HepG2 (cell line): ENCODE results near the gene SALL4. TPM values are rescaled to one million over a fixed set of nuclear protein-coding genes. Genes with fewer than 3 reads are reported as not detected.

Source experiments
- CEBPG ChIP-seq: IDR thresholded peaks from 2 replicates; pipeline ENCODE4 v1.6.1; 2016
- DNMT1 ChIP-seq: sonication (generic); formaldehyde crosslinking; IDR thresholded peaks from 2 replicates; pipeline ENCODE4 v1.5.1; 2020; ENCODE audit warnings: mild to moderate bottlenecking, missing genetic modification reagents
- E2F2 ChIP-seq: sonication (generic); formaldehyde crosslinking; IDR thresholded peaks from 2 replicates; pipeline ENCODE4 v1.4.0; 2020; ENCODE audit warnings: missing genetic modification reagents, borderline replicate concordance
- HES4 ChIP-seq: sonication (generic); formaldehyde crosslinking; IDR thresholded peaks from 2 replicates; pipeline ENCODE4 v1.9.0; 2021; ENCODE audit warnings: mild to moderate bottlenecking, missing genetic modification reagents, borderline replicate concordance
- HINFP ChIP-seq: sonication (generic); formaldehyde crosslinking; IDR thresholded peaks from 2 replicates; pipeline ENCODE4 v1.4.0; 2020; ENCODE audit warnings: low read depth, mild to moderate bottlenecking, missing genetic modification reagents
- HMGXB4 ChIP-seq, 2 experiments: sonication (generic) in 1 of 2; formaldehyde crosslinking in 1 of 2; IDR thresholded peaks; 2 replicates each; pipeline versions ENCODE4 v1.4.0 to v1.6.1; 2018 to 2020; ENCODE audit warnings: missing genetic modification reagents in 2 of 2, borderline replicate concordance in 1 of 2, low read depth in 1 of 2, mild to moderate bottlenecking in 1 of 2, missing biosample characterization in 1 of 2
- JUN ChIP-seq: sonication (generic); formaldehyde crosslinking; IDR thresholded peaks from 2 replicates; pipeline ENCODE4 v1.4.0; 2020; ENCODE audit warnings: mild to moderate bottlenecking, missing genetic modification reagents
- KLF15 ChIP-seq: sonication (generic); formaldehyde crosslinking; IDR thresholded peaks from 2 replicates; pipeline ENCODE4 v1.8.1; 2023; ENCODE audit warnings: borderline replicate concordance, mild to moderate bottlenecking, inconsistent platforms, missing genetic modification reagents, mixed read lengths
- MIER3 ChIP-seq: IDR thresholded peaks from 2 replicates; pipeline ENCODE4 v1.6.1; 2016; ENCODE audit warnings: missing compliant biosample characterization, borderline replicate concordance
- NCOA1 ChIP-seq: sonication (generic); formaldehyde crosslinking; IDR thresholded peaks from 2 replicates; pipeline ENCODE4 v1.9.0; 2021; ENCODE audit warnings: missing genetic modification reagents
- SAP130 ChIP-seq: IDR thresholded peaks from 2 replicates; pipeline ENCODE4 v1.6.1; 2016; ENCODE audit warnings: low read depth
- SIX4 ChIP-seq: sonication (generic); formaldehyde crosslinking; IDR thresholded peaks from 2 replicates; pipeline ENCODE4 v1.4.0; 2020; ENCODE audit warnings: missing genetic modification reagents
- SP5 ChIP-seq: IDR thresholded peaks from 2 replicates; pipeline ENCODE4 v1.6.1; 2016; ENCODE audit warnings: low read depth, borderline replicate concordance
- STAT6 ChIP-seq: sonication (generic); formaldehyde crosslinking; IDR thresholded peaks from 2 replicates; pipeline ENCODE4 v1.4.0; 2020; ENCODE audit warnings: missing genetic modification reagents, mild to moderate bottlenecking, borderline replicate concordance
- ZBTB43 ChIP-seq: sonication (generic); formaldehyde crosslinking; conservative IDR thresholded peaks from 2 replicates; pipeline ENCODE4 v1.4.0; 2020; ENCODE audit warnings: missing genetic modification reagents
- ZNF430 ChIP-seq: sonication (generic); formaldehyde crosslinking; IDR thresholded peaks from 2 replicates; pipeline ENCODE4 v1.9.0; 2021; ENCODE audit warnings: mild to moderate bottlenecking, missing genetic modification reagents
- ZNF564 ChIP-seq: sonication (generic); formaldehyde crosslinking; IDR thresholded peaks from 2 replicates; pipeline ENCODE4 v1.8.1; 2023; ENCODE audit warnings: mild to moderate bottlenecking, missing genetic modification reagents
- ZNF572 ChIP-seq: sonication (generic); formaldehyde crosslinking; IDR thresholded peaks from 2 replicates; pipeline ENCODE4 v1.5.1; 2020; ENCODE audit warnings: mild to moderate bottlenecking, missing genetic modification reagents
- ZNF652 ChIP-seq: IDR thresholded peaks from 2 replicates; pipeline ENCODE4 v1.6.1; 2016; ENCODE audit warnings: low read depth, borderline replicate concordance
- ZNF773 ChIP-seq: sonication (generic); formaldehyde crosslinking; IDR thresholded peaks from 2 replicates; pipeline ENCODE4 v1.4.0; 2020; ENCODE audit warnings: missing genetic modification reagents, borderline replicate concordance
- ZNF879 ChIP-seq: sonication (generic); formaldehyde crosslinking; IDR thresholded peaks from 2 replicates; pipeline ENCODE4 v1.8.1; 2023; ENCODE audit warnings: missing genetic modification reagents
- ZNF891 ChIP-seq: sonication (generic); formaldehyde crosslinking; IDR thresholded peaks from 2 replicates; pipeline ENCODE4 v1.5.0; 2020; ENCODE audit warnings: mild to moderate bottlenecking, missing genetic modification reagents
- polyA plus RNA-seq, 8 experiments: library from polyadenylated mRNA; depleted of rRNA in 3 of 8; stranded (reverse) in 7 of 8; unstranded in 1 of 8; fragments of >200 nt; fragmentation: Illumina TruSeq in 4 of 8; extraction: Trizol in 4 of 8; gene quantifications; 2 replicates each; pipeline versions ENCODE4 v1.2.1 to v1.2.3, GENCODE V29; 2011 to 2016; ENCODE audit warnings: low read depth in 4 of 8, missing spikeins in 1 of 8, mixed read lengths in 1 of 8; ENCODE audit not compliant: insufficient read depth in 1 of 8
- total RNA-seq, 5 experiments: library from RNA; depleted of rRNA; stranded (reverse); fragments of >200 nt; fragmentation: Illumina TruSeq; extraction: Trizol; gene quantifications; 2 replicates each; pipeline ENCODE4 v1.2.3, GENCODE V29; 2016; ENCODE audit warnings: low read depth in 1 of 5

Gene SALL4
- total and polyA plus RNA-seq, 2 of the 13 experiments (the other 11 are each of a cell fraction or from before 2014, with no cell fraction given): 0.33 to 1.8 TPM

GRCh38 chr20:51801122-51801822 lies 1.0 kb downstream of the SALL4 start (continued):
- peak in 1 of 2 experiments; percentile 88; a peak in 2 of 4 replicates for TF ChIP-seq HMGXB4 (CRISPR knock-in tag; IDR thresholded peaks at IDR 0.05; ENCODE audit: borderline replicate concordance in 1 of 2, low read depth in 1 of 2)
- no peak for TF ChIP-seq JUN (CRISPR knock-in tag)
- TF ChIP-seq CEBPG: no peak
- TF ChIP-seq ZNF572 (CRISPR knock-in tag): no peak
- TF ChIP-seq HES4 (CRISPR knock-in tag): peak; percentile 62; the same call in 1 of the 2 replicates
- TF ChIP-seq MIER3 (CRISPR knock-in tag): no peak
- TF ChIP-seq SIX4 (CRISPR knock-in tag): no peak
- TF ChIP-seq KLF15 (CRISPR knock-in tag): no peak
- TF ChIP-seq HINFP (CRISPR knock-in tag): 0 out of 2 replicates have a peak, but pooled peaks have one; percentile 12
- TF ChIP-seq SAP130 (CRISPR knock-in tag): no peak
- peak; percentile 36; the same call in 1 of the 2 replicates for TF ChIP-seq ZNF430
- peak; percentile 63; the same call in 1 of the 2 replicates for TF ChIP-seq ZBTB43
- no peak for TF ChIP-seq NCOA1 (CRISPR knock-in tag)
- no peak for TF ChIP-seq E2F2 (CRISPR knock-in tag)
- TF ChIP-seq ZNF652 (CRISPR knock-in tag): no peak
- TF ChIP-seq ZNF773 (CRISPR knock-in tag): no peak; the same call in 1 of the 2 replicates
- TF ChIP-seq STAT6 (CRISPR knock-in tag): no peak
- TF ChIP-seq DNMT1 (CRISPR knock-in tag): peak; percentile 44; the same call in 1 of the 2 replicates
- TF ChIP-seq ZNF564 (CRISPR knock-in tag): no peak
- TF ChIP-seq ZNF879: 0 out of 2 replicates have a peak, but pooled peaks have one; percentile 56
- TF ChIP-seq SP5 (CRISPR knock-in tag): no peak
- TF ChIP-seq ZNF891 (CRISPR knock-in tag): no peak
